ENCODE results near the gene ZBTB21.

The ZBTB21 gene

GRCh38 chr21:41989698-41990097 lies 20.5 kb downstream of the ZBTB21 start:
- TF ChIP-seq ARNTL (CRISPR knock-in tag; IDR thresholded peaks at IDR 0.05; ENCODE audit: borderline replicate concordance, low read depth) (no peak), ZNF565 (CRISPR knock-in tag; conservative IDR thresholded peaks at IDR 0.05; ENCODE audit: low read depth) (no peak), GLIS3 (CRISPR knock-in tag; IDR thresholded peaks at IDR 0.05) (no peak), OSR1 (CRISPR knock-in tag; IDR thresholded peaks at IDR 0.05) (no peak), ZFP3 (CRISPR knock-in tag; IDR thresholded peaks at IDR 0.05) (no peak), ZNF70 (CRISPR knock-in tag; IDR thresholded peaks at IDR 0.05) (no peak)
- TF ChIP-seq, protein P1, sequence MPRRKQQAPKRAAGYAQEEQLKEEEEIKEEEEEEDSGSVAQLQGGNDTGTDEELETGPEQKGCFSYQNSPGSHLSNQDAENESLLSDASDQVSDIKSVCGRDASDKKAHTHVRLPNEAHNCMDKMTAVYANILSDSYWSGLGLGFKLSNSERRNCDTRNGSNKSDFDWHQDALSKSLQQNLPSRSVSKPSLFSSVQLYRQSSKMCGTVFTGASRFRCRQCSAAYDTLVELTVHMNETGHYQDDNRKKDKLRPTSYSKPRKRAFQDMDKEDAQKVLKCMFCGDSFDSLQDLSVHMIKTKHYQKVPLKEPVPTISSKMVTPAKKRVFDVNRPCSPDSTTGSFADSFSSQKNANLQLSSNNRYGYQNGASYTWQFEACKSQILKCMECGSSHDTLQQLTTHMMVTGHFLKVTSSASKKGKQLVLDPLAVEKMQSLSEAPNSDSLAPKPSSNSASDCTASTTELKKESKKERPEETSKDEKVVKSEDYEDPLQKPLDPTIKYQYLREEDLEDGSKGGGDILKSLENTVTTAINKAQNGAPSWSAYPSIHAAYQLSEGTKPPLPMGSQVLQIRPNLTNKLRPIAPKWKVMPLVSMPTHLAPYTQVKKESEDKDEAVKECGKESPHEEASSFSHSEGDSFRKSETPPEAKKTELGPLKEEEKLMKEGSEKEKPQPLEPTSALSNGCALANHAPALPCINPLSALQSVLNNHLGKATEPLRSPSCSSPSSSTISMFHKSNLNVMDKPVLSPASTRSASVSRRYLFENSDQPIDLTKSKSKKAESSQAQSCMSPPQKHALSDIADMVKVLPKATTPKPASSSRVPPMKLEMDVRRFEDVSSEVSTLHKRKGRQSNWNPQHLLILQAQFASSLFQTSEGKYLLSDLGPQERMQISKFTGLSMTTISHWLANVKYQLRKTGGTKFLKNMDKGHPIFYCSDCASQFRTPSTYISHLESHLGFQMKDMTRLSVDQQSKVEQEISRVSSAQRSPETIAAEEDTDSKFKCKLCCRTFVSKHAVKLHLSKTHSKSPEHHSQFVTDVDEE (CRISPR knock-in tag; IDR thresholded peaks at IDR 0.05), result no peak
- no peak for ATAC-seq

DNA sequence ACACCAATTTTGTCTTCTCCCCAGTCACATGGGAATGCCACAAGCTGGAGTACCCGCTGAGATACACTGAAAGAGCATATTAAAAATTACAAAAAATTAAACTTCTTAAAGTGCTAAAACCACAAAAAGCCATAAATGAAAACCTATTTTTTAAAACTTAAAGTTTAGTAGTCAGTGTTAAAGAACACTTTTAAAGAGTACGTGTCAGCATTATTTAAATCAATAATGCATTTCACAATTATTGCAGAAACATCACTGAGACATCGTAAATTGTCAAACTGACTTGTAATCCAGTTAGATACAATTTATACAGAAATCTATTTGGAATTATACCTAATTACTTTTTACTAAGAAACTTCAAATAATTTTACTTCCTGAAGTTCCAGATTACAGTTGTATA lies 22.9 kb downstream of the ZBTB21 start:
- ATAC-seq, result no peak
- TF ChIP-seq ARNTL (CRISPR knock-in tag; IDR thresholded peaks at IDR 0.05; ENCODE audit: borderline replicate concordance, low read depth) (no peak), OSR1 (CRISPR knock-in tag; IDR thresholded peaks at IDR 0.05) (no peak), ZFP3 (CRISPR knock-in tag; IDR thresholded peaks at IDR 0.05) (no peak), ZNF8 (CRISPR knock-in tag; IDR thresholded peaks at IDR 0.05) (no peak), CREB5 (CRISPR knock-in tag; IDR thresholded peaks at IDR 0.05; ENCODE audit: low read depth) (no peak), SNAI2 (CRISPR knock-in tag; IDR thresholded peaks at IDR 0.05) (no peak), RARB (CRISPR knock-in tag; IDR thresholded peaks at IDR 0.05) (no peak), PPARA (CRISPR knock-in tag; IDR thresholded peaks at IDR 0.05; ENCODE audit: borderline replicate concordance) (no peak), CSDC2 (CRISPR knock-in tag; IDR thresholded peaks at IDR 0.05) (no peak)
- TF ChIP-seq, protein P2, sequence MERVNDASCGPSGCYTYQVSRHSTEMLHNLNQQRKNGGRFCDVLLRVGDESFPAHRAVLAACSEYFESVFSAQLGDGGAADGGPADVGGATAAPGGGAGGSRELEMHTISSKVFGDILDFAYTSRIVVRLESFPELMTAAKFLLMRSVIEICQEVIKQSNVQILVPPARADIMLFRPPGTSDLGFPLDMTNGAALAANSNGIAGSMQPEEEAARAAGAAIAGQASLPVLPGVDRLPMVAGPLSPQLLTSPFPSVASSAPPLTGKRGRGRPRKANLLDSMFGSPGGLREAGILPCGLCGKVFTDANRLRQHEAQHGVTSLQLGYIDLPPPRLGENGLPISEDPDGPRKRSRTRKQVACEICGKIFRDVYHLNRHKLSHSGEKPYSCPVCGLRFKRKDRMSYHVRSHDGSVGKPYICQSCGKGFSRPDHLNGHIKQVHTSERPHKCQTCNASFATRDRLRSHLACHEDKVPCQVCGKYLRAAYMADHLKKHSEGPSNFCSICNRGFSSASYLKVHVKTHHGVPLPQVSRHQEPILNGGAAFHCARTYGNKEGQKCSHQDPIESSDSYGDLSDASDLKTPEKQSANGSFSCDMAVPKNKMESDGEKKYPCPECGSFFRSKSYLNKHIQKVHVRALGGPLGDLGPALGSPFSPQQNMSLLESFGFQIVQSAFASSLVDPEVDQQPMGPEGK (CRISPR knock-in tag; IDR thresholded peaks at IDR 0.05; ENCODE audit: borderline replicate concordance), result no peak

GRCh38 chr21:41985662-41986416 lies 24.3 kb downstream of the ZBTB21 start:
- no peak for ATAC-seq
- no peak for TF ChIP-seq BACH2 (CRISPR knock-in tag; IDR thresholded peaks at IDR 0.05; ENCODE audit: borderline replicate concordance)
- no peak for TF ChIP-seq OSR1 (CRISPR knock-in tag; IDR thresholded peaks at IDR 0.05)
- no peak for TF ChIP-seq ZC3H10 (CRISPR knock-in tag; IDR thresholded peaks at IDR 0.05)
- TF ChIP-seq, protein P3, sequence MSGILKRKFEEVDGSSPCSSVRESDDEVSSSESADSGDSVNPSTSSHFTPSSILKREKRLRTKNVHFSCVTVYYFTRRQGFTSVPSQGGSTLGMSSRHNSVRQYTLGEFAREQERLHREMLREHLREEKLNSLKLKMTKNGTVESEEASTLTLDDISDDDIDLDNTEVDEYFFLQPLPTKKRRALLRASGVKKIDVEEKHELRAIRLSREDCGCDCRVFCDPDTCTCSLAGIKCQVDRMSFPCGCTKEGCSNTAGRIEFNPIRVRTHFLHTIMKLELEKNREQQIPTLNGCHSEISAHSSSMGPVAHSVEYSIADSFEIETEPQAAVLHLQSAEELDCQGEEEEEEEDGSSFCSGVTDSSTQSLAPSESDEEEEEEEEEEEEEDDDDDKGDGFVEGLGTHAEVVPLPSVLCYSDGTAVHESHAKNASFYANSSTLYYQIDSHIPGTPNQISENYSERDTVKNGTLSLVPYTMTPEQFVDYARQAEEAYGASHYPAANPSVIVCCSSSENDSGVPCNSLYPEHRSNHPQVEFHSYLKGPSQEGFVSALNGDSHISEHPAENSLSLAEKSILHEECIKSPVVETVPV (CRISPR knock-in tag; IDR thresholded peaks at IDR 0.05), result no peak
- TF ChIP-seq ZNF8 (CRISPR knock-in tag; IDR thresholded peaks at IDR 0.05), result no peak
- TF ChIP-seq, protein P1 (CRISPR knock-in tag; IDR thresholded peaks at IDR 0.05), result no peak
- TF ChIP-seq, protein P2 (CRISPR knock-in tag; IDR thresholded peaks at IDR 0.05; ENCODE audit: borderline replicate concordance), result no peak
- TF ChIP-seq TCF4 (CRISPR knock-in tag; IDR thresholded peaks at IDR 0.05; ENCODE audit: borderline replicate concordance), result no peak
- TF ChIP-seq ZNF565 (CRISPR knock-in tag; conservative IDR thresholded peaks at IDR 0.05; ENCODE audit: low read depth), result no peak
- TF ChIP-seq POU6F1 (CRISPR knock-in tag; IDR thresholded peaks at IDR 0.05; ENCODE audit: borderline replicate concordance, low read depth), result no peak
- TF ChIP-seq CSDC2 (CRISPR knock-in tag; IDR thresholded peaks at IDR 0.05), result no peak
- no peak for TF ChIP-seq CREB5 (CRISPR knock-in tag; IDR thresholded peaks at IDR 0.05; ENCODE audit: low read depth)
- no peak for TF ChIP-seq ISL1 (CRISPR knock-in tag; IDR thresholded peaks at IDR 0.05)
- no peak for TF ChIP-seq RARB (CRISPR knock-in tag; IDR thresholded peaks at IDR 0.05)
- no peak for TF ChIP-seq GLIS3 (CRISPR knock-in tag; IDR thresholded peaks at IDR 0.05)
- TF ChIP-seq PPARA (CRISPR knock-in tag; IDR thresholded peaks at IDR 0.05; ENCODE audit: borderline replicate concordance), result no peak
